OCI-LY7 (cell line): Measurements from ENCODE around the gene GPN1.
"Not testable (repeated sequence)": the region's sequence is repeated elsewhere in the genome, so short reads cannot be mapped to it uniquely, and the experiment has no call there.

ENCODE experiments used
- EZH2phosphoT487 ChIP-seq: fragments of 200-600 bp; sonication (generic); IDR thresholded peaks from 2 replicates; pipeline ENCODE4 v1.6.1; 2018; ENCODE audit warnings: low read depth, borderline replicate concordance, mild to moderate bottlenecking, mixed run types, antibody characterized with exemption, low read length, moderate library complexity, mixed read lengths
- TF ChIP-seq, protein P1 (sequence below): fragments of 200-600 bp; sonication (generic); conservative IDR thresholded peaks from 2 replicates; pipeline ENCODE4 v1.5.1; 2014; ENCODE audit warnings: mild to moderate bottlenecking, antibody characterized with exemption, low read length, moderate library complexity, mixed read lengths

DNA sequence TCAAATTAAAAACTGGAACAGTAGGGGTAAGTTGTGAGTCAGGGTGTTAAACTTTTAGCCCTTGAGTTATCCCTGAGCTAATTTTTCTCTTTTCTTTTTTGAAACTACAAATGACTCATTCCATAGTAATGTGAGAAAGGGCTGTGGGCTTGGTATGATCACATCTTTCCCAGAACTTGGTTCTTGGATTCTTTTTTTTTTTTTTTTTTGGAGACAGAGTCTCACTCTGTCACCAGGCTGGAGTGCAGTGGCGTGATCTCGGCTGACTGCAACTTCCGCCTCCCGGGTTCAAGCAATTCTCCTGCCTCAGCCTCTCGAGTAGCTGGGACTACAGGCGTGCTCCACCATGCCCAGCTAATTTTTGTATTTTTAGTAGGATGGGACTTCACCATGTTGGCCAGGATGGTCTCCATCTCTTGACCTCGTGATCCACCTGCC is 53.5 kb downstream of the GPN1 start:
- TF ChIP-seq, protein P1, sequence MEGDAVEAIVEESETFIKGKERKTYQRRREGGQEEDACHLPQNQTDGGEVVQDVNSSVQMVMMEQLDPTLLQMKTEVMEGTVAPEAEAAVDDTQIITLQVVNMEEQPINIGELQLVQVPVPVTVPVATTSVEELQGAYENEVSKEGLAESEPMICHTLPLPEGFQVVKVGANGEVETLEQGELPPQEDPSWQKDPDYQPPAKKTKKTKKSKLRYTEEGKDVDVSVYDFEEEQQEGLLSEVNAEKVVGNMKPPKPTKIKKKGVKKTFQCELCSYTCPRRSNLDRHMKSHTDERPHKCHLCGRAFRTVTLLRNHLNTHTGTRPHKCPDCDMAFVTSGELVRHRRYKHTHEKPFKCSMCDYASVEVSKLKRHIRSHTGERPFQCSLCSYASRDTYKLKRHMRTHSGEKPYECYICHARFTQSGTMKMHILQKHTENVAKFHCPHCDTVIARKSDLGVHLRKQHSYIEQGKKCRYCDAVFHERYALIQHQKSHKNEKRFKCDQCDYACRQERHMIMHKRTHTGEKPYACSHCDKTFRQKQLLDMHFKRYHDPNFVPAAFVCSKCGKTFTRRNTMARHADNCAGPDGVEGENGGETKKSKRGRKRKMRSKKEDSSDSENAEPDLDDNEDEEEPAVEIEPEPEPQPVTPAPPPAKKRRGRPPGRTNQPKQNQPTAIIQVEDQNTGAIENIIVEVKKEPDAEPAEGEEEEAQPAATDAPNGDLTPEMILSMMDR = not testable (repeated sequence)
- not testable (repeated sequence) for TF ChIP-seq EZH2phosphoT487
